Transverse colon (tissue), 4 donors: ENCODE results near the gene CCNT2. TPM values are rescaled to one million over a fixed set of nuclear protein-coding genes. Genes with fewer than 3 reads are reported as not detected.
"Not testable (repeated sequence)": the region's sequence is repeated elsewhere in the genome, so short reads cannot be mapped to it uniquely, and the experiment has no call there.

Experiments
- DNase-seq: peaks from one replicate; pipeline ENCODE4 v3.0.0-alpha.2; 2019
- H3K27ac ChIP-seq, 4 donors: fragments of 200-600 bp; sonication (generic); 2 replicates each; pipeline ENCODE4 v1.5.1; 2016 to 2018; ENCODE audit warnings: inconsistent platforms in 4 of 4
- H3K27me3 ChIP-seq: fragments of 200-600 bp; sonication (generic); 2 replicates; pipeline ENCODE4 v1.5.1; 2017; ENCODE audit warnings: inconsistent platforms
- H3K36me3 ChIP-seq, 4 donors: fragments of 200-600 bp; sonication (generic); 2 replicates each; pipeline ENCODE4 v1.5.1; 2017 to 2019; ENCODE audit warnings: inconsistent platforms in 4 of 4
- H3K4me1 ChIP-seq, 4 donors: fragments of 200-600 bp; sonication (generic); 2 replicates each; pipeline ENCODE4 v1.5.1; 2017 to 2020; ENCODE audit warnings: inconsistent platforms in 4 of 4
- H3K4me3 ChIP-seq, 4 donors: fragments of 200-600 bp; sonication (generic); 1 replicate in 1 of 4; 2 replicates in 3 of 4; pipeline versions ENCODE4 v1.5.1 to v1.6.1; 2017 to 2019; ENCODE audit warnings: inconsistent platforms in 4 of 4
- H3K9me3 ChIP-seq, 2 donors: fragments of 200-600 bp; sonication (generic); 2 replicates each; pipeline ENCODE4 v1.5.1; 2017 to 2019; ENCODE audit warnings: inconsistent platforms in 2 of 2
- EP300 ChIP-seq: sonication (generic); formaldehyde crosslinking; IDR thresholded peaks from one replicate; pipeline ENCODE4 v1.6.1; 2017; ENCODE audit warnings: antibody characterized with exemption, low read depth
- POLR2A ChIP-seq: fragments of 450-650 bp; IDR thresholded peaks from one replicate; pipeline ENCODE4 v1.6.1; 2016; ENCODE audit warnings: antibody characterized with exemption, mild to moderate bottlenecking, moderate library complexity
- POLR2AphosphoS5 ChIP-seq, 3 donors: sonication (generic); formaldehyde crosslinking; IDR thresholded peaks; one replicate each; pipeline ENCODE4 v1.6.1; 2016; ENCODE audit warnings: antibody characterized with exemption in 3 of 3
- WGBS, 2 donors: methylation state at CpG; one replicate each; pipeline ENCODE4 v1.1.5; 2018; ENCODE audit warnings: low coverage in 1 of 2; 5-methylcytosine and 5-hydroxymethylcytosine counted together
- in situ Hi-C, 4 donors: fragments of 200-750 bp; cut with MboI; loops; one replicate each; pipeline versions ENCODE4 v1.15.0 to v1.15.1; 2017; ENCODE audit warnings: low sequenced_read_pairs in 3 of 4, low pct_ligation_motif_present in 1 of 4, low pct_unique_long_range_greater_than_20kb in 1 of 4
- intact Hi-C: fragments of 100-400 bp; cut with DNase I; formaldehyde crosslinking; loops from one replicate; pipeline ENCODE4 v1.15.1; 2023; ENCODE audit warnings: low total_unique reads
- total RNA-seq, 4 donors: library from RNA; depleted of rRNA; stranded (reverse); fragments of >200 nt; gene quantifications; one replicate each; pipeline ENCODE4 v1.1.0, GENCODE V29; 2016
- TF ChIP-seq, protein P1 (sequence below), 5 experiments: fragments of 200-600 bp in 3 of 5; fragments of 450-650 bp in 2 of 5; sonication (generic) in 3 of 5; IDR thresholded peaks; 1 replicate in 2 of 5; 2 replicates in 3 of 5; pipeline ENCODE4 v1.5.1; 2016 to 2017; ENCODE audit warnings: antibody characterized with exemption in 5 of 5, inconsistent platforms in 3 of 5, mild to moderate bottlenecking in 2 of 5, moderate library complexity in 1 of 5

The CCNT2 gene
- total RNA-seq, 4 donors from 2014 or later: 24.7 to 57.5 (median 44.6) TPM

DNA sequence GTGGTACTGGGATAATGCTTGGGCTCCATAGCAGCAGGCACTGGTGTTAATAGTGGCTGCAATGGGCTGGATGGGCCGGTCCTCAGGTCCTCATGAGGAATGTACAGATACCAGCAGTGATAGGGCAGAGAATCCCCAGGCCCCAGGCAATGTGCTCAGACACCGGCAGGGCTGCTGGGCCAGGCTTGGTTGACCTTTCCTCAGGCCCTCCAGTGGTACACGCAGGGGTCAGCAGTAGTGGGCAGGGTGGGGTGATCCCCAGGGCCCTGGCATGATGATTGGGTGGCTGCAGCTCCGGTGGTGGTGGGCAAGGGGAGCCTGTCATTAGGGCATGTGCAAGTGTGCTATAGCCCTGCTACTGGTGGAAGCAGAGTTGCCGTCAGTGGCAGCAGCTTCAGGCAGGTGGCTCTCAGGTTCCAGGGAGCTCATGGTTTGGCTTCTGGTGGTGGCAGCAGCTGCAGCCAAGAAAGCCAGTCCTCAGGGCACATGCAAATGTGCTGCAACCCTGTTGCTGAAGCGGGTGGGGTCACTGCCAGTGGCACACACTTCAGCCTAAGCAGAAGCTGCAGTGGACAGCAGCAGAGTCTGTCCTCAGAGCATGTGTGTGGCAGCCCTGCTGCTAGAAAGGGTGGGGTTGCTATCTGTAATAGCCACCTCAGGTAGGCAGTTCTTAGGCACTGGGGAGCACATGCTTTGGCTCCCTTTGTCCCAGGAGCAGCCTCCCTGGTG is 56.8 kb downstream of the CCNT2 start:
- in situ Hi-C loops: loop anchor here in 1 of 4 donors (25.0 kb wide), 1 partner anchor 737 kb away; no protein-coding TSS in a partner anchor
- peak; percentile 61 for DNase-seq

DNA sequence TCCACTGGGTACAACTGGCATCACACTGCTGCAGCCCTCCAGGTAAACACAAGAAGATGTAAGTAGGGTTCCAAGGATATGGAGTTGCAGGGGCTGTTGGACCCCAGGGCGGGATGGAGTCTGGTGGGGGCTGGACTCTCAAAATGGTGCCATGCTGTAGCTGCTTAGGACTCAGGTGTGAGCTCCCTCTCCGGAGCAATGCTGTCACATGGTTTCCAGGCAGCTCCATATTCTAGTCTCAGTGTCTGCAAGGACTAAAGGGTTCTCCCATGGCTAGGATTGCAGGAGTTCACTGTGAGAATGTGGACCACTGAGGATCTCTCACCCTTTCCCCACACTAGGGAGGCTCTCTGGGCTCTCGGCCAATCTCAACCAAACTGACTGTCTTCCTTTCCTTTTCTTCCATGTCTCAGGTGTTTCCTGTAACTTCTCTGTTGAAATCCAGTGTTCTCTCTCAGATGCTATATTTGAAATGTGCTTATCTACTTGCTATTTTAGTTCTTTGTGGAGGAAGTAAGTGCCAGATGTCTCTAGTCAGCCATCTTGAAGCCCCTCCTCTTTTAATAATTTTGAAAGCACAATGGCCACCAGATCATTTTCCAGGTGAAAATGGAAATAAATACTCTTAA is 57.6 kb downstream of the CCNT2 start:
- in situ Hi-C loops: loop anchor here in 1 of 4 donors (25.0 kb wide), 1 partner anchor 736 kb away; no protein-coding TSS in a partner anchor
- WGBS, 2 donors: 65 to 100% methylated on average over 1 to 3 of the region's 3 CpGs
- peaks cover 12 to 15% of the 10 kb centered on the region in 2 donors for H3K9me3 ChIP-seq
- no peak for TF ChIP-seq POLR2A
- TF ChIP-seq, protein P1, sequence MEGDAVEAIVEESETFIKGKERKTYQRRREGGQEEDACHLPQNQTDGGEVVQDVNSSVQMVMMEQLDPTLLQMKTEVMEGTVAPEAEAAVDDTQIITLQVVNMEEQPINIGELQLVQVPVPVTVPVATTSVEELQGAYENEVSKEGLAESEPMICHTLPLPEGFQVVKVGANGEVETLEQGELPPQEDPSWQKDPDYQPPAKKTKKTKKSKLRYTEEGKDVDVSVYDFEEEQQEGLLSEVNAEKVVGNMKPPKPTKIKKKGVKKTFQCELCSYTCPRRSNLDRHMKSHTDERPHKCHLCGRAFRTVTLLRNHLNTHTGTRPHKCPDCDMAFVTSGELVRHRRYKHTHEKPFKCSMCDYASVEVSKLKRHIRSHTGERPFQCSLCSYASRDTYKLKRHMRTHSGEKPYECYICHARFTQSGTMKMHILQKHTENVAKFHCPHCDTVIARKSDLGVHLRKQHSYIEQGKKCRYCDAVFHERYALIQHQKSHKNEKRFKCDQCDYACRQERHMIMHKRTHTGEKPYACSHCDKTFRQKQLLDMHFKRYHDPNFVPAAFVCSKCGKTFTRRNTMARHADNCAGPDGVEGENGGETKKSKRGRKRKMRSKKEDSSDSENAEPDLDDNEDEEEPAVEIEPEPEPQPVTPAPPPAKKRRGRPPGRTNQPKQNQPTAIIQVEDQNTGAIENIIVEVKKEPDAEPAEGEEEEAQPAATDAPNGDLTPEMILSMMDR (IDR thresholded peaks at IDR 0.05): no peak
- no peak for TF ChIP-seq POLR2AphosphoS5 (IDR thresholded peaks at IDR 0.05)
- TF ChIP-seq EP300: no peak
- no peaks in the 10 kb centered on the region for H3K36me3 ChIP-seq
- peak overlapping the region in 1 of 4 donors; percentile 51 for H3K27ac ChIP-seq
- no peak overlapping the region for H3K4me3 ChIP-seq
- peaks cover 0 to 3% (median 0%) of the 10 kb centered on the region in 4 donors for H3K4me1 ChIP-seq
- H3K27me3 ChIP-seq: no peaks in the 10 kb centered on the region
- DNase-seq: no peak
- intact Hi-C loops: no loop called here

More for the DNA sequence above, 56.8 kb downstream of the CCNT2 start:
- Histone ChIP-seq H3K4me1 (peaks cover 0 to 3% (median 0%) of the 10 kb centered on the region in 4 donors), H3K4me3 (no peak overlapping the region), H3K27me3 (no peaks in the 10 kb centered on the region), H3K27ac (peak overlapping the region in 1 of 4 donors; percentile 51), H3K36me3 (no peaks in the 10 kb centered on the region), H3K9me3 (peaks cover 12 to 15% of the 10 kb centered on the region in 2 donors)
- intact Hi-C loops: no loop called here
- WGBS, 2 donors: 79 to 100% methylated on average over 2 to 6 of the region's 6 CpGs
- TF ChIP-seq EP300 (no peak), POLR2AphosphoS5 (IDR thresholded peaks at IDR 0.05) (no peak), POLR2A (no peak)
- TF ChIP-seq, protein P1 (IDR thresholded peaks at IDR 0.05): no peak

DNA sequence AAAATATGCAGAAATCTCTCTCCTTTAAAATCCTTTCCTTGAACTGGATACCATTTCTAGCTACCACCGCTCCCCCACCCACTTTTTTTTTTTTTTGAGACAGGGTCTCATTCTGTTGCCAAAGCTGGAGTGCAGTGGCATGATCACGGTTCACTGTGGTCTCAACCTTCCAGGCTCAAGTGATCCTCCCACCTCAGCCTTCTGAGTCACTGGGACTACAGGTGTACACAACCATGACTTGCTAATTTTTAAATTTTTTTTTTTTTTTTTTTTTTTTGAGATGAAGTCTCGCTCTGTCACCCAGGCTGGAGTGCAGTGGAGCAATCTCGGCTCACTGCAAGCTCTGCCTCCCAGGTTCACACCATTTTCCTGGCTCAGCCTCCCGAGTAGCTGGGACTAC is 58.5 kb downstream of the CCNT2 start:
- H3K27ac ChIP-seq, H3K27me3 ChIP-seq, H3K4me3 ChIP-seq, DNase-seq, H3K36me3 ChIP-seq, intact Hi-C loops, H3K4me1 ChIP-seq: not testable (repeated sequence)
- WGBS, 2 donors: 87 to 96% methylated on average over 4 to 5 of the region's 5 CpGs
- in situ Hi-C loops: loop anchor here in 1 of 4 donors (25.0 kb wide), 1 partner anchor 735 kb away; no protein-coding TSS in a partner anchor
- peaks cover 12 to 15% of the 10 kb centered on the region in 2 donors for H3K9me3 ChIP-seq

DNA sequence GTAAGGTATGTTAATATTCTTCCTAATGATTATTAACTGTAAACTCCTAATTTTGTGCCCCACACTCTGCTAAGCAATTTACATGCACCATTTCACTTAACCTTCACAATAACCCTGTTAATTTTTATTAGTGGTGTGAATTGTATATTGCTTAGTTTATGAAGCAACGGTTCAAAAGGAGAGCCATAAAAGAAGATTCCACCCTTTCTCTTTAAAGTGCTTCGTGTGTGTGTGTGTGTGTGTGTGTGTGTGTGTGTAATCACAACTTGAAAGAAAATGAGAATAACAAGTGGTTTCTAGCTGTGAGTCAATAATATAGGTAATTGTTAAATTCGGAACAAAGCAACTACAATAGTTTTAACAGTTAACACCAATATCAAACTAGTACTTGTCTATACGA is 60.6 kb downstream of the CCNT2 start:
- Histone ChIP-seq H3K9me3 (peaks cover 3 to 5% of the 10 kb centered on the region in 2 donors), H3K4me1 (peaks cover 0 to 3% (median 0%) of the 10 kb centered on the region in 4 donors), H3K27ac (no peak overlapping the region), H3K27me3 (no peaks in the 10 kb centered on the region), H3K36me3 (no peaks in the 10 kb centered on the region), H3K4me3 (no peak overlapping the region)
- intact Hi-C loops (no loop called here), in situ Hi-C loops (loop anchor here in 1 of 4 donors (25.0 kb wide), 1 partner anchor 733 kb away; no protein-coding TSS in a partner anchor)
- WGBS, 2 donors: 41 to 46% methylated on average over 4 of the region's 4 CpGs
- no peak for DNase-seq
- TF ChIP-seq EP300: no peak
- TF ChIP-seq POLR2A: no peak
- TF ChIP-seq, protein P1 (IDR thresholded peaks at IDR 0.05): no peak
- TF ChIP-seq POLR2AphosphoS5 (IDR thresholded peaks at IDR 0.05): no peak
